ENCODE data around the gene POU2F3. TPM values are rescaled to one million over a fixed set of nuclear protein-coding genes. Genes with fewer than 3 reads are reported as not detected.
A peak's percentile ranks its signal among the peaks of the same experiment; 100 is the strongest.

The POU2F3 gene
- total and polyA plus RNA-seq, 2 of the 4 experiments (the other 2 are of a cell fraction), result under 0.01 to 0.09 TPM

DNA sequence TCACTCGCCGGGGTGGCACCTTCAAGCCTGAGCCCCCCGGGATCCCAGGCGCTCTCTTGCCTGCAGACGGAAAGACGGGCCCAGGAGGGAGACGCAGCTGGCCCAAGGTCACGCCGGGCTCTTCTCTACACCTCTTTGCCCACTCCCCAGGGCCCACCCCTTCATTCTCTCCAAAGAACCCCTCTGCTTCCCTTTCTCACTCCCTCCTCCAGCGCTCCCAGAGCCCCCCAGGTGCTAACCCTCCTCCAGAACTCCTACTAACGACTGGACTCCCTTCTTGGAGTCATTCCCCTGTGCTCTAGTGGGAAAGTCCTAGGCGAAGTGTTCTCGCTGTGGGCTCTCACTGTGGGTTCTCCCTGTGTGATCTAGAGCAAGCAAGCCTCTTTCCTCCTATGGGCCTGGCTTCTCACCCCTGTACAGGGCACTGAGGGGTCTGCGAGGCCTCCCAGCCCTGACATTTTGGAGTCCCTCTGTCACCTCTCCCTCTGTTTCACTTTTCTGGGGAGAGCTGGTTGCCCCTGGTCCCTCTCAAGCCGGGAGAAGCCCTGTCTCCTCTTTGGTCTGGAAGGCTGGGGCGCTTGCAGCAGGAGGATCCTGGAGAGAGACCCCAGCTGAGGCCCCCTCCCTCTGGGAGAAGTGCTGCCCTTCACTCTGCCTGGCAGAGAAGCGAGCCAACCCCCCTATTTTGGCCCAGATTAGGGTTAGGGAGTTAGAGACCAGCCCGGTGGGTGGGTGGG lies 28.2 kb upstream of the POU2F3 start (continued):
- TF ChIP-seq MAZ (IDR thresholded peaks at IDR 0.05; ENCODE audit: borderline replicate concordance, low read depth, low read length) (no peak), SMC3 (IDR thresholded peaks at IDR 0.05; ENCODE audit: low read depth, low read length) (no peak)

DNA sequence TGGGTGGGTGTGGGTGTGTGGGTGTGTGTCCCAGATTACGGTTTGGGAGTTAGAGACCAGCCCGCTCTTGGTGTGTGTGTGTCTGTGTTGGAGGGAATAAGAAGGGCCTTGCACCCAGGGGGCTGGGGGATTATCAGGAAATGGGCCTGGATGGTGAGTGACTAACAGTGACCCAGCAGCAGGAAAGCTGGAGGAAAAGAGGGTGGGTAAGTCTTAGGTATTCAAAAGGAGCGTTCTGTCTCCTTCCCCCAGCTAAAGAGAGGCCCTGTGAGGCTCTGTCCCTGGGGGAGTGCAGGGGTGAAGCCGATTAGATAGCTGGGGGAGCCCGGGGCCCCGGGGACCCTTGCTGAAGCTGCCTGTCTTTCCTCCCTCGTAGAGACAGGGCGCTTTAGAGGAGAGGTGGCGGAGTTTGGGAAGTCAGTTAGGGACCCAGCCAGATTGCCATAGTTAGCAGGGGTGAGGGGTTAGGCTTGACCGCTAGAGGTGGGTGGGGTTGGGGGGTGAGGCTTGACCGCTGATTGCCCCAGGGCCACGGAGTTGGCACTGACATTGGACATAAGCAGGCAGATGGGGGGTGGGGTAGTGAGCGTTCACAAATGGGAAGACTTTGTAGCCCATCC lies 27.6 kb upstream of the POU2F3 start:
- Histone ChIP-seq H2BK20ac (ENCODE audit: low read depth, low read length) (no peak overlapping the region), H4K8ac (ENCODE audit: low read depth in 2 of 2, low read length in 2 of 2) (peak overlapping the region; percentile 25 to 43; a peak in 2 of 4 replicates), H3K4ac (ENCODE audit: low read depth, low read length) (peak overlapping the region; percentile 42), H2AK5ac (ENCODE audit: low read depth, low read length) (peak overlapping the region; percentile 49; the same call in 1 of the 2 replicates), H2BK120ac (ENCODE audit: low read depth, low read length) (0 out of 2 replicates have a peak overlapping the region, but pooled peaks have one; percentile 30), H4K91ac (ENCODE audit: insufficient read depth, low read depth, low read length) (no peak overlapping the region; the same call in 1 of the 2 replicates), H3K36me3 (ENCODE audit: control insufficient read depth, insufficient read depth, low read length) (no peaks in the 10 kb centered on the region), H2BK5ac (ENCODE audit: low read depth, low read length, poor library complexity, severe bottlenecking) (no peak overlapping the region), H2BK15ac (ENCODE audit: low read depth, low read length) (no peak overlapping the region), H3K4me2 (ENCODE audit: low read depth, low read length) (peak overlapping the region; percentile 87), H4K20me1 (ENCODE audit: insufficient read depth, low read length) (peaks cover 4% of the 10 kb centered on the region; the same call in 1 of the 2 replicates), H3K9me1 (ENCODE audit: insufficient read depth, low read length) (peaks cover 24% of the 10 kb centered on the region), H3K56ac (ENCODE audit: extremely low read depth, insufficient read depth, low read length) (no peak overlapping the region), H3K4me3 (ENCODE audit: insufficient read depth, low read depth, low read length) (peak overlapping the region; percentile 77), H3K18ac (ENCODE audit: low read depth, low read length) (no peak overlapping the region; the same call in 1 of the 2 replicates), H2AK9ac (replicated peaks; ENCODE audit: low read depth, low read length, poor library complexity) (peak overlapping the region; percentile 52), H3K4me1 (ENCODE audit: control insufficient read depth, insufficient read depth, low read length) (peaks cover 20% of the 10 kb centered on the region), H3K79me1 (ENCODE audit: low read depth in 1 of 2, low read length in 2 of 2) (peaks cover 20 to 61% of the 10 kb centered on the region in 2 experiments), H3K9ac (ENCODE audit: low read depth, low read length) (peak overlapping the region; percentile 59), H3K27ac (ENCODE audit: insufficient read depth, low read length) (peak overlapping the region; percentile 45), H3K27me3 (ENCODE audit: control insufficient read depth, insufficient read depth, low read length) (no peaks in the 10 kb centered on the region), H2AFZ (replicated peaks; ENCODE audit: low read length, poor library complexity) (peak overlapping the region; percentile 76), H4K5ac (ENCODE audit: low read depth, low read length) (no peak overlapping the region; the same call in 1 of the 2 replicates), H3K23ac (ENCODE audit: low read depth, low read length) (0 out of 2 replicates have a peak overlapping the region, but pooled peaks have one; percentile 48), H3K14ac (replicated peaks; ENCODE audit: low read depth, low read length) (peak overlapping the region; percentile 68), H3K9me3 (ENCODE audit: control insufficient read depth, insufficient read depth, low read length) (no peaks in the 10 kb centered on the region)
- dilution Hi-C loops (cut with HindIII; ENCODE audit: low sequenced_read_pairs, unreplicated experiment), result no loop called here
- DNase-seq (peak; percentile 32), ATAC-seq (ENCODE audit: low read depth) (no peak)
- no CpG with 5 or more reads among the region's 13 CpGs for WGBS, 2 experiments (ENCODE audit: extremely low coverage in 2 of 2, insufficient read length in 1 of 2)
- no TSS peak for BruUV-seq (replicated peaks)
- ChIA-PET POLR2A (ENCODE audit: unreplicated experiment) (no interaction called here), CTCF (interaction anchor here (0.9 kb wide), 1 partner anchor 32 kb away, joined by 3 read pairs; no protein-coding TSS in a partner anchor)
- TF ChIP-seq BHLHE40 (IDR thresholded peaks at IDR 0.05; ENCODE audit: low read depth, low read length) (no peak), MAFK (IDR thresholded peaks at IDR 0.05; ENCODE audit: low read depth, low read length) (no peak), POLR2A (IDR thresholded peaks at IDR 0.05; ENCODE audit: low read depth, low read length) (no peak)
- TF ChIP-seq, protein P1, sequence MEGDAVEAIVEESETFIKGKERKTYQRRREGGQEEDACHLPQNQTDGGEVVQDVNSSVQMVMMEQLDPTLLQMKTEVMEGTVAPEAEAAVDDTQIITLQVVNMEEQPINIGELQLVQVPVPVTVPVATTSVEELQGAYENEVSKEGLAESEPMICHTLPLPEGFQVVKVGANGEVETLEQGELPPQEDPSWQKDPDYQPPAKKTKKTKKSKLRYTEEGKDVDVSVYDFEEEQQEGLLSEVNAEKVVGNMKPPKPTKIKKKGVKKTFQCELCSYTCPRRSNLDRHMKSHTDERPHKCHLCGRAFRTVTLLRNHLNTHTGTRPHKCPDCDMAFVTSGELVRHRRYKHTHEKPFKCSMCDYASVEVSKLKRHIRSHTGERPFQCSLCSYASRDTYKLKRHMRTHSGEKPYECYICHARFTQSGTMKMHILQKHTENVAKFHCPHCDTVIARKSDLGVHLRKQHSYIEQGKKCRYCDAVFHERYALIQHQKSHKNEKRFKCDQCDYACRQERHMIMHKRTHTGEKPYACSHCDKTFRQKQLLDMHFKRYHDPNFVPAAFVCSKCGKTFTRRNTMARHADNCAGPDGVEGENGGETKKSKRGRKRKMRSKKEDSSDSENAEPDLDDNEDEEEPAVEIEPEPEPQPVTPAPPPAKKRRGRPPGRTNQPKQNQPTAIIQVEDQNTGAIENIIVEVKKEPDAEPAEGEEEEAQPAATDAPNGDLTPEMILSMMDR (conservative IDR thresholded peaks at IDR 0.05; ENCODE audit: low read depth, low read length), result no peak
- intact Hi-C loops (cut with micrococcal nuclease), result loop anchor here (5.0 kb wide), 2 partner anchors 40 to 485 kb away; partner anchors contain the start of gene NECTIN1
- in situ Hi-C loops (cut with MboI; ENCODE audit: low sequenced_read_pairs), result no loop called here
